Activated naive CD8-positive, alpha-beta T cell (primary cell): Measurements from ENCODE around the gene GTPBP6.
"Not testable (repeated sequence)": the region's sequence is repeated elsewhere in the genome, so short reads cannot be mapped to it uniquely, and the experiment has no call there.

Experiments used
- H3K27ac Mint-ChIP-seq: one replicate; pipeline ENCODE4 v1.8.0; 2021; ENCODE audit warnings: mixed read lengths
- H3K27me3 Mint-ChIP-seq: one replicate; pipeline ENCODE4 v1.8.0; 2021; ENCODE audit warnings: mixed read lengths
- H3K36me3 Mint-ChIP-seq: one replicate; pipeline ENCODE4 v1.8.0; 2021; ENCODE audit warnings: mixed read lengths
- H3K4me1 Mint-ChIP-seq: one replicate; pipeline ENCODE4 v1.8.0; 2021; ENCODE audit warnings: low read depth, mixed read lengths
- H3K4me3 Mint-ChIP-seq: one replicate; pipeline ENCODE4 v1.8.0; 2021; ENCODE audit warnings: mild to moderate bottlenecking, mixed read lengths
- H3K9me3 Mint-ChIP-seq: one replicate; pipeline ENCODE4 v1.8.0; 2021; ENCODE audit warnings: low read depth, mixed read lengths

The GTPBP6 gene

GRCh38 chrX:355329-356050 is 36.9 kb upstream of the GTPBP6 start:
- H3K9me3 Mint-ChIP-seq, result no peaks in the 10 kb centered on the region
- peaks cover 24% of the 10 kb centered on the region for H3K4me1 Mint-ChIP-seq
- no peaks in the 10 kb centered on the region for H3K27me3 Mint-ChIP-seq
- peaks cover 17% of the 10 kb centered on the region for H3K36me3 Mint-ChIP-seq
- no peak overlapping the region for H3K4me3 Mint-ChIP-seq
- no peak overlapping the region for H3K27ac Mint-ChIP-seq

- H3K27me3 Mint-ChIP-seq, result no peaks in the 10 kb centered on the region
- no peak overlapping the region for H3K4me3 Mint-ChIP-seq
- H3K27ac Mint-ChIP-seq, result no peak overlapping the region
- no peaks in the 10 kb centered on the region for H3K9me3 Mint-ChIP-seq
- H3K4me1 Mint-ChIP-seq, result peaks cover 22% of the 10 kb centered on the region
- H3K36me3 Mint-ChIP-seq, result peaks cover 8% of the 10 kb centered on the region
Observed at GRCh38 chrX:353566-354535, 35.3 kb upstream of the GTPBP6 start.

- Mint-ChIP-seq H3K4me1 (peaks cover 20% of the 10 kb centered on the region), H3K9me3 (no peaks in the 10 kb centered on the region), H3K27me3 (no peaks in the 10 kb centered on the region), H3K4me3 (no peak overlapping the region), H3K36me3 (peaks cover 9% of the 10 kb centered on the region), H3K27ac (no peak overlapping the region)
Observed at GRCh38 chrX:352582-353314, 34.2 kb upstream of the GTPBP6 start.

- no peak overlapping the region for H3K4me3 Mint-ChIP-seq
Observed at GRCh38 chrX:352181-352580, 33.6 kb upstream of the GTPBP6 start.

DNA sequence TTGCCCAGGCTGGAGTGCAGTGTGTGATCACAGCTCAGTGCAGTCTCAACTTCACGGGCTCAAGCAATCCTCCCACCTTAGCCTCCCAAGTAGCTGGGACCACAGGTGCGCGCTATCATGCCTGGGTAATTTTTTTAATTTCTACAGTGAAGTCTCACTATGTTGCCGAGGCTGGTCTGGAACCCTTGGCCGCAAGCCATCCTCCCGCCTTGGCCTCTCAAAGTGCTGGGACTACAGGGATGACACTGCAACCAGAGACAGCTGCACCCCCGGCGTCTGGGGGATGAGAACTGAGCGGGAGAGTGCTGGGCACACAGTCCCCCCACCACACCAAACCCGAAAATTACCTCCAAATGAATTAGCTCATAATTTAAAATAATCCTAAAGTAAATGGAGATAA is 33.1 kb upstream of the GTPBP6 start:
- Mint-ChIP-seq H3K4me1 (peaks cover 10% of the 10 kb centered on the region), H3K9me3 (no peaks in the 10 kb centered on the region), H3K36me3 (peaks cover 6% of the 10 kb centered on the region), H3K27ac (no peak overlapping the region), H3K27me3 (no peaks in the 10 kb centered on the region), H3K4me3 (no peak overlapping the region)

More at GRCh38 chrX:352181-352580, 33.6 kb upstream of the GTPBP6 start:
- Mint-ChIP-seq H3K9me3 (no peaks in the 10 kb centered on the region), H3K36me3 (peaks cover 6% of the 10 kb centered on the region), H3K4me1 (peaks cover 14% of the 10 kb centered on the region), H3K27me3 (no peaks in the 10 kb centered on the region), H3K27ac (no peak overlapping the region)

- not testable (repeated sequence) for H3K27ac Mint-ChIP-seq, H3K4me1 Mint-ChIP-seq, H3K27me3 Mint-ChIP-seq, H3K9me3 Mint-ChIP-seq, H3K4me3 Mint-ChIP-seq, H3K36me3 Mint-ChIP-seq
Observed at GRCh38 chrX:351324-351641, 32.7 kb upstream of the GTPBP6 start.

DNA sequence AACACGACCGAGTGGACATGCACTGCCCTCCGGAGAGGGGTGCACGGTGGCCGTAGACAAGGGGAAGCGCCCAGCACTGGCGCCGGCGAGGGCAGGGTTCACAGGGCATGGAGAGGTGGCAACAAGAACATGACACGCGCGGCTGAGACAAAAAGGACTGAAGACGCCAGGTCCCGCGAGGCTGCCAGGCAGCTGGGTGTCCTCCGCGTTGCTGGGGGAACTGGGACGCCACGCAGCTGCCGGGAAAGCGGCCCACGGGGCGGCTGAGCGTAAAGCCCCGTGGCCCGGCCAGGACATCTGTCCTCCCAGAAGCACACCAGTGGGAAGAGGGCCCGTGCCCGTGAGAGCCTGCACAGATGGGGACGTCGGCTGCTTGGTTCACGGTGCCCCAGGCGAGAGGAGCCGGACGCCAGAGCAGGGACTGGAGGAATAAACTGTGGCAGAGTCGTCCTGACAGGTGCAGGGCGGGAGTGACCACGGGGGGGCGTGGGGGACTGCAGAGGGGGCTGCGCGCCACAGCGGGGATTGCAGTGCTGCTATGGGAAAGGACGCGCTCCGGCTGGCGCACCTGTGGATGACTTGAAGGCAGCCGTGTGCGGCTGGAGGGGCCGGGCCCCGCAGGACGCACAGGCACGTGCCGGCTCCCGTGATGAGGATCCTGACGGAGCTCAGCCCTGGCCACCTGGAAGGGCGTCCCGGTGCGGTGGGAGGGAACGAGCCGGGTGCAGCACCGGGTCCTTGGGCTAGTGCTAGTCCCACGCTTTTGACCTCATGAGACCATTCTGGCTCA is 32.1 kb upstream of the GTPBP6 start:
- H3K4me3 Mint-ChIP-seq, result no peak overlapping the region
- H3K27ac Mint-ChIP-seq, result no peak overlapping the region
- no peaks in the 10 kb centered on the region for H3K9me3 Mint-ChIP-seq
- H3K36me3 Mint-ChIP-seq, result peaks cover 4% of the 10 kb centered on the region
- no peaks in the 10 kb centered on the region for H3K27me3 Mint-ChIP-seq
- H3K4me1 Mint-ChIP-seq, result peaks cover 3% of the 10 kb centered on the region

- Mint-ChIP-seq H3K4me1 (peaks cover 1% of the 10 kb centered on the region), H3K27me3 (no peaks in the 10 kb centered on the region), H3K9me3 (no peaks in the 10 kb centered on the region), H3K36me3 (peaks cover 4% of the 10 kb centered on the region), H3K4me3 (no peak overlapping the region), H3K27ac (no peak overlapping the region)
Observed at GRCh38 chrX:350148-350533, 31.5 kb upstream of the GTPBP6 start.

DNA sequence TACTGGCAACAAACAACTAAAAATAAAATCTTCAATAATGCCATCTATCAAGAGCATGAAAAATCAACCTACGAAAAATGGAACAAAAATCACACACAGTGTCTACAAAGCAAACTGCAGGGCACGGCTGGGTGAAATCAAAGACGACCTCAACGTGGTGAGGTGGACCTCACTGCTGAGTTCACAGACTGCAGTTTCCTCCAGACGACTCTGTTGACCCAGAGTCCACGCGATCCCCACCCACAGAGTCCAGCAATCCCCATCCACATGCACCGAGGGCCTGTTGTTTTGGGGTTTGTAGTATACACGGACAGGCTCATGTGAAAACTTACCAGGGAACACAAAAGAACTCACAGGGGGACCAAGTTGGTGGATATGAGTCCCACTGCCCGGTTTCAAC is 31.1 kb upstream of the GTPBP6 start:
- peaks cover 4% of the 10 kb centered on the region for H3K36me3 Mint-ChIP-seq
- no peak overlapping the region for H3K27ac Mint-ChIP-seq
- H3K4me3 Mint-ChIP-seq, result no peak overlapping the region
- no peaks in the 10 kb centered on the region for H3K27me3 Mint-ChIP-seq
- H3K9me3 Mint-ChIP-seq, result no peaks in the 10 kb centered on the region
- H3K4me1 Mint-ChIP-seq, result no peaks in the 10 kb centered on the region

- no peaks in the 10 kb centered on the region for H3K4me1 Mint-ChIP-seq
- no peak overlapping the region for H3K4me3 Mint-ChIP-seq
- no peak overlapping the region for H3K27ac Mint-ChIP-seq
- peaks cover 4% of the 10 kb centered on the region for H3K36me3 Mint-ChIP-seq
- H3K27me3 Mint-ChIP-seq, result no peaks in the 10 kb centered on the region
- no peaks in the 10 kb centered on the region for H3K9me3 Mint-ChIP-seq
Observed at GRCh38 chrX:349196-349595, 30.6 kb upstream of the GTPBP6 start.

GRCh38 chrX:348461-349117 is 30.0 kb upstream of the GTPBP6 start:
- Mint-ChIP-seq H3K27ac (peak overlapping the region; percentile 28), H3K4me3 (no peak overlapping the region), H3K9me3 (no peaks in the 10 kb centered on the region), H3K36me3 (peaks cover 4% of the 10 kb centered on the region), H3K27me3 (no peaks in the 10 kb centered on the region), H3K4me1 (no peaks in the 10 kb centered on the region)

DNA sequence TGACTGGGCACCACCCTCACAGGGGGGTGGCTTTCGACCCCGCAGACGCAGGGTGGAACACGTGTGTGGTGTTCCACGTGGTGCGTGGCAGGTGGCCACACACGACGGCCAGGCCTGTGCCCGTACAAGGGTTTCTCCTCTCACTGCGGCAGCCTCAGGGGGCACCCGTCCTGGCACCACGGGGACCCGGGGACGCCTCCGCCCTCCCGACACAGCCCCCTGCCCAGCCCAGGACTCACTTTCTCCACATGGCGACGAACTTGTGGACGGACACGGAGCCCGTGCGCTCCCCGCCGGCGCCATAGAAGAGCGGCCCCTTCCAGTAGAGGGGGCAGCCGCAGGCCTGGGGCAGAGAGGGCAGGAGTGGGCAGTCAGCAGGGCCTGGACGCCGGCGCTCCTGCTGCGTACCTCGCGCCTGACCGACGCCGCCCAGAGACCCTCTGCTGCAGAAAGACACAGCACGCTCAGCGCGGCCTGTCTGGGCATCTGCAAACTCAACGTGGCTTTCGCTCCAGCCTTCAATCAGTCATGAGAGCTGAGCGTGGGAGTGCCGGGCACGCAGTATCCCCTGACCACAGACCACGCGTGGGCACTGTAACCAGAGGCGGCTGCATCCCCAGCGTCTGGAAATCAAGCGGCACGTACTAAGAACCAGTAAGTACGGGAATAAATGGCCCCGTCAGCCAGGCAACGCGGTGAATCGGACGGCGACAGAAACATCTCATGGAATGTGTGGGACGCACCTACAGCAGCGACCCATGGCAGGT is 28.9 kb upstream of the GTPBP6 start:
- Mint-ChIP-seq H3K4me1 (no peaks in the 10 kb centered on the region), H3K27me3 (no peaks in the 10 kb centered on the region), H3K4me3 (no peak overlapping the region), H3K27ac (no peak overlapping the region), H3K9me3 (no peaks in the 10 kb centered on the region), H3K36me3 (peaks cover 3% of the 10 kb centered on the region)

GRCh38 chrX:346034-346813 is 27.6 kb upstream of the GTPBP6 start:
- Mint-ChIP-seq H3K4me3 (no peak overlapping the region), H3K27ac (no peak overlapping the region), H3K4me1 (no peaks in the 10 kb centered on the region), H3K27me3 (no peaks in the 10 kb centered on the region), H3K36me3 (peaks cover 2% of the 10 kb centered on the region), H3K9me3 (no peaks in the 10 kb centered on the region)
